Endothelial cell of hepatic sinusoid (primary cell): ENCODE results near the gene PPIL3.

ENCODE experiments used
- in situ Hi-C: cut with HindIII; loops from 2 replicates; pipeline ENCODE4 v1.10.0; 2017; ENCODE audit warnings: low sequenced_read_pairs

PPIL3 gene

DNA sequence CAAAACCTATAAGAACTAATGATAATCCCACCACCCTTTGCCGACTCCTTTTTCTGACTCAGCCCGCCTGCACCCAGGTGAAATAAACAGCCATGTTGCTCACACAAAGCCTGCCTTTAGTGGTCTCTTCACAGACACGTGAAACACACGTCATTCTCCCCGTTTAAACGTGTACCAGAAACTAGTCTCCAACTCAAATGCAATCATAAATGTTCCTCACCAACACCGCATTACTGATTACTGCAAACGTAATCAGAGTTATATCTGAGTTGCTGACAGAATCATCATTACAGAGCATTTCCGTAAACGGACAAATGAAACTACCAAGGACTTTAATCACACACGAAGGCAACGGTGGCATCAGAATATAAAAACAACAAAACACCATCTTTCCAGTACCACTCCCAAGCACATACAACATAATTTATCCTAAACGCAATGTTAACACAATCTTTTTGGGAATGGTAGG, 26.3 kb downstream of the PPIL3 start:
- in situ Hi-C loops, result no loop called here

- in situ Hi-C loops, result no loop called here
These were observed 27.2 kb downstream of the PPIL3 start for GRCh38 chr2:200861617-200862155.

DNA sequence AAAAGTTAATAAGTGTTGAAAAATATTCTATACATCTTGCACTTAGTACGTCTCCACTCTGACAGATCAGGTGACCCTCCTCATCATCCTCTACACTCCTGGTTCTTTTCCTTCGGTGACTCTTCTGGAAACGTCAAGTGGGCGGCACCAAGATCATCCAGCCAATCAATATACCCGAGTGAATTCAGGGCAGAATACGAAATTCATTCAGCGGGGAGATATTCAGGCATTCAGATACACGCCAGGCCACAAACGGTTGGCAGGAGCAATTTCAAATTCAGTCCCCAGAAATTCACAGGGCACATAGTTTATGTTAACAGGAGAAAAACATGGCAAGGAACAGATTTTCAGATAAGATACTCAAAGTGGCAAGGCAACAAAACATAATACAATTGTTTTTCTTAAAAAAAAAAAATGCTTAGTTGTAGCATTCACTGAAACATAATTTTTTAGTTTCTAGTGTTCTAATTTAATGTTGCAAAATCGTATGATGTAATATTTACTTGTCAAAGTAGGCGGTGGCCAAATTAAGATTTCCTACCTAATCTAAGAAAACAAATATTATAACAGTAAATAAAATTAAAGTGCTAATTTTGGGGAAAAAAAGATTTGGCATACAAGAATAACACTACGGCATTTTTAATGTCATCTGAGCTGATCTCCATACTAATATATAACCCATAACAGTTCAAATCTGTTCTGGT, 28.6 kb downstream of the PPIL3 start:
- in situ Hi-C loops, result no loop called here

GRCh38 chr2:200856806-200857205, 32.1 kb downstream of the PPIL3 start:
- in situ Hi-C loops, result no loop called here

- in situ Hi-C loops, result no loop called here
These were observed 36.3 kb downstream of the PPIL3 start for GRCh38 chr2:200852605-200853004.

DNA sequence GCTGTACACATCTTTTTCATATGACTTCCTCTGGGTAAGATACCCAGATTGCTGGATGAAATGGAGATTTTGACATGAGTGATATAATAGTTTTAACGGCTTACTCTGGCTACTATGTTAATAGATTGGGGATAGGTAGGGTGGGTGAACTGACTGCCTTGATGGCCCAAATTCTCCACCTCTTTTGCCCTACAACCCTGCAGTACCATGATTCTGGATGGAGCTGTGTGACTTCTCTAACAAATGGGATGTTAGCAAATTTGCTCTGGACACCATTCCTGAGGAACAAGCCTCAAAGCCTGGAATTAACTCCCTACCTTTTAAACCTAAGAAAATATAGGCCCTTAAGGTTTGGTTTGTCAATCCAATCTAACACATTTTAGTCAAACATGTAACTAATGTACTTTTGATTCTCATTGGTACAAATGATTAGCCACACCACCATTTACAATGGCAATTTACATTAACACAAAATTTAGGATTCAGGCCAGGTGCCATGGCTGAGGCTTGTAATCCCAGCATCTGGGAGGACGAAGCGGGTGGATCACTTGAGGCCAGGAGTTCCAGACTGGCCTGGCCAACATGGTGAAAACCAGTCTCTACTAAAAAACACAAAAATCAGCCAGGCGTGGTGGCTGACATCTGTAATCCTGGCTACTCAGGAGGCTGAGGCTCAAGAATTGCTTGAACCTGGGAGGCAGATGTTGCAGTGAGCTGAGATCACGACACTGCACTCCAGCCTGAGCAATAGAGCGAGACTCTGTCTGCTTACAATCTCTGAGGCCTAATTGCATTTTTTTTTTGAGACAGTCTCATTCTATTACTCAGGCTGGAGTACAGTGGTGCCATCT, 37.3 kb downstream of the PPIL3 start:
- in situ Hi-C loops, result no loop called here

DNA sequence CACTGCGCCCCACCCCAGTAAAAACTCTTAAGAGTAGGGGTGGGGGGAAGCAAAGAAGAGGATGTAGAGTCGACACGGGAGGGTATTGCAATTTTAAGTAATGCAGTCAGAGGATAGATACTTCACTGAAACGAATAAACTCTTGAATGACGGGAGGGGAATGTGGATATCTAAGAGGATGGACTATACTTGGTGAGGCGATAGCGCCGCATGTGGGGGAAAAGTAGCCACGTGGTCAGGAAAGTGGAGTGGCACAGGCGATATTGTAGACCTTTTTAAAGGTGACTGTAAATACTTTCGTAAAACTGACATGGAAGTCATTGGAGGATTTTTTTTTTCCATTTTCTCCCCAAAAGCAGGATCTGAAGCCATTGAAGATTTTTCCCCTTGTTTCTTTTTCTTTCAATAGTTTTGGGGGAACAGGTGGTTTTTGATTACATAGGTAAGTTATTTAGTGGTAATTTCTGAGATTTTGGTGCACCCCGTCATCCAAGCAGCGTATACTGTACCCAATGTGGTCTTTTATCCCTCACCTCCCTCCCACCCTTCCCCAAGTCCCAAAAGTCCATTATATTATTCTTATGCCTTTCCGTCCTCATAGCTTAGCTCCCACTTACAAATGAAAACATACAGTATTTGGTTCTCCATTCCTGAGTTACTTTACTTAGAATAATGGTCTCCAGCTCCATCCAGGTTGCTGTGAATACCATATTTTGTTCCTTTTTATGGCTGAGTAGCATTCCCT, 38.2 kb downstream of the PPIL3 start:
- in situ Hi-C loops, result no loop called here

DNA sequence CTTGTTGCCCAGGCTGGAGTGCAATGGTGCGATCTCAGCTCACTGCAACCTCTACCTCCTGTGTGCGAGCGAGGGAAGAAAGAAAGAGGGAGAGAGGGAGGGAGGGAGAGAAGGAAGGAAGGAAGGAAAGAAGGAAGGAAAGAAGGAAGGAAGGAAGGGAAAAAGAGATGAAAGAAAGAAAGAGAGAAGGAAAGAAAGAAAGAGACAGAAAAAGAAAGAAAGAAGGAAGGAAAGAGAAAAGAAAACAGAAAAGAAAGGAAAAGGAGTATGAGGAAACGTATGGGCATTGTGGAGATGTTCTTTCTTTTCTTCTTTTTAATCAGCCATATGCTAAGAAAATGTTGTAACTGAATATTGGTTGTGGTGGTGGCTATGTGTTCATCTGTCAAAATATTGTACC, 40.9 kb downstream of the PPIL3 start:
- in situ Hi-C loops, result no loop called here

DNA sequence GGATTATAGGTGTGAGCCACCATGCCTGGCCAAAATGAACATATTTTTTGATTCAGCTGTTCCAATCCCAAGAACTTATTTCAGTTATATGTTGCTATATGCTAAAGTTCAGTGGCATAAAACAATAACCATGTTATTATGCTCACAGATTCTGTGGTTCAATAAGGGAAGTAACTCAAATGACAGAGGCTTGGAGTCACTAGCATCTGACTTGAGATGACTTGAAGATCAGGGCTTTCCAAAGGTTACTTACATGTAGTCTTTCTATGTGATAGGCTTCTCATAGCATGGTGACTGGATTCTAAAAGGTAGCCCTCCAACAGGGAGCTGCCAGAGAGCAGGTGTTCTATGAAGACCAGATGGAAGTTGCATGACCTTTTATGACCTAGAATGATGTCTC, 41.6 kb downstream of the PPIL3 start:
- in situ Hi-C loops, result no loop called here

DNA sequence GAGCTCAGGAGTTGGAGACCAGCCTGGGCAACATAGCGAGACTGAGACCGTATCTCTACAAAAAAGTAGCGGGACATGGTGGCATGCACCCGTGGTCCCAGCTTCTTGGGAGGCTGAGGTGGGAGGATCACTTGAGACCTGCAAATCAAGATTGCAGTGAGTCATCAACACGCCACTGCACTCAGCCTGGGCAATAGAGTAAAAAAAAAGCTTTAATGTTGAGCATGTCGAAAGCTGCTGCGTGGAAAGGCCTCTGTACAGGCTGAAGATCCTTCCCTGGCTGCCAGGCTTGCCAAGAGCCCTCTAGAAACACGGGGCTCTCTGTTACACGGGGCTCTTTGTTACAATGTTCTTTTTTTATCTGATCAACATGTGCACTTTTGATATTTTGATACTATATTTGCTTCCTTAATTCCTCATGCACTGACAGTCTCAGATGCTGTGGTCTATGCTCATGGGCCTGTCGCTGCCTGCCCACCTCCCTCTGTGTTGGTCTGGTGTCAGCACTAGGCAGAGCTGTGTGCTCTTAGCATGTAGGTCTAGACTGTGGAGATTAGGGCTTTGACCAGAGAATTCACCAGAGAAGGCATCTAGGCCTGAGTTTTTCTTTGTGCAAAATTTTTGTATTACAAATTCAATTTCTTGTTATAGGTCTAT, 43.1 kb downstream of the PPIL3 start:
- in situ Hi-C loops, result no loop called here

- in situ Hi-C loops, result no loop called here
These were observed 43.7 kb downstream of the PPIL3 start for GRCh38 chr2:200845194-200845593.

- in situ Hi-C loops, result no loop called here
These were observed 44.6 kb downstream of the PPIL3 start for GRCh38 chr2:200843993-200844948.

- in situ Hi-C loops, result no loop called here
These were observed 49.4 kb downstream of the PPIL3 start for GRCh38 chr2:200839513-200839912.

GRCh38 chr2:200834701-200835100, 54.2 kb downstream of the PPIL3 start:
- in situ Hi-C loops, result no loop called here

GRCh38 chr2:200829258-200829655, 59.6 kb downstream of the PPIL3 start:
- in situ Hi-C loops, result no loop called here

DNA sequence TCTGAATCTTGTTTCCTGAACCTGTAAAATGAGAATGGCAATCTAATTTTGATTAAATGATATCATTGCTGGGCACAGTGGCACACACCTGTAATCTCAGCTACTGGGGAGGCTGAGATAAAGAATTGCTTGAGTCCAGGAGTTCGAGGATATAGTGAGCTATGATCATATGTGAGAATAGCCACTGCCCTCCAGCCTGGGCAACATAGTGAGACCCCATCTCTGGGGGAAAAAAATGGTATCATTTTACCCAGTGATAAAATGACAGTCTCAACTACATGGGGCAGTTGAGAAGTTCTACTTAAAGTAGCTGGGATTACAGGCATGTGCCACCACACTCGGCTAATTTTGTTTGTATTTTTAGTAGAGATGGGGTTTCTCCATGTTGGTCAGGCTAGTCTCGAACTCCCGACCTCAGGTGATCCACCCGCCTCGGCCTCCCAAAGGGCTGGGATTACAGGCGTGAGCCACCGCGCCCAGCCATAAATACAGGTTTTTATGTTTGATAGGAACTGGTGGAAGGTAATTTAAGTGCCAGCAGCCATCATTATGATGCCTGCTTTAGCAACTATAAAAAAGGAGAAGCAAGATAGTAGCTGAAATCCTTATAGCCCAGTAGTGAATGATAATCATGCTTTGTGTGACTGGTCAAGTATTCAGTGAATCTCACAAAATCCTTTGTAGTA, 60.2 kb downstream of the PPIL3 start:
- in situ Hi-C loops, result no loop called here

DNA sequence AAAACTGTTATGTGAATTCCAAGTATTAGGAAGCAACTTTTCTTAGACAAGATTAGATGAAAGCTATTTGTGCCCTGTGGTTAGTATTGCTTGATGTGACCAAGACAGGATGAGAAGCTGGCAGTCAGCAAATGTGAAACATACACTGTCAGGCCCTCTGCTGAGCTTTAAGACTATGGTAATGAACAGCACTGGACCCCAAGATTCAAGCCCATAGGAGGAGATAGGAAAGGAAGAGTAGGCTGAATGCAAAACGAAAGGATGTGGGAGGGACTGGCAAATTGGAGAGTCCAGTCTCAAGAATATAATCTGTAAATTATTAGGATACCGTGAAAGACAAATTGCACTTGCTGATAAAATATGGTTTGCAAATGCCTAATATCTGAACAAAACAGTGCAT, 60.8 kb downstream of the PPIL3 start:
- in situ Hi-C loops, result no loop called here

DNA sequence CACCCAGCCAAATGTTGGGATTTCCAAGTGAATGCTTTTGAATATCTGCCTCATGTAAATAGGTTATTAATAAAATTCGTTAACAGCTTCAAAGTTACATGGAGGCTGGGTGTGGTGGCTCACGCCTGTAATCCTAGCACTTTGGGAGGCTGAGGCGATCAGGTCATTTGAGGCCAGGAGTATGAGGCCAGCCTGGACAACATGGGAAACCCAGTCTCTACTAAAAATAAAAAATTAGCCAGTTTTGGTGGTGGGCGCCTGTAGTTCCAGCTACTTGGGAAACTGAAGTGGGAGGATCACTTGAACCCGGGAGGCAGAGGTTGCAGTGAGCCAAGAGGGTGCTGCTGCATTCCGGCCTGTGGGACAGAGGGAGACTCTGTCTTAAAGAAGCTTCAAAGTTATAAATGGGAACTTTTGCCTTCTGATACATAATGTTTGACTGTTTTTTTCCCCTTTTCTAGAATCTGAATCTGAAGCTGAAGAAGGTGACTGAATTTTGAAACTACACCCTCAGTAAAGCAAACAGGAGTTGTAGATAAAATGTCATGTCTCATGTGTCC, 67.1 kb downstream of the PPIL3 start:
- in situ Hi-C loops, result no loop called here
